HepG2 (cell line): ENCODE data around the gene STPG4. TPM values are rescaled to one million over a fixed set of nuclear protein-coding genes. Genes with fewer than 3 reads are reported as not detected.

Experiments used
- AGO1 ChIP-seq: fragments of 200-400 bp; formaldehyde crosslinking; IDR thresholded peaks from 2 replicates; pipeline ENCODE4 v1.6.1; 2017; ENCODE audit warnings: mild to moderate bottlenecking, low read depth, low read length, moderate library complexity; ENCODE audit not compliant: poor library complexity, severe bottlenecking
- E2F2 ChIP-seq: sonication (generic); formaldehyde crosslinking; IDR thresholded peaks from 2 replicates; pipeline ENCODE4 v1.4.0; 2020; ENCODE audit warnings: missing genetic modification reagents, borderline replicate concordance
- EP300 ChIP-seq, 3 experiments: sonication (generic) in 1 of 3; formaldehyde crosslinking in 1 of 3; IDR thresholded peaks; 2 replicates each; pipeline versions ENCODE4 v1.5.1 to v1.6.1; 2011 to 2020; ENCODE audit warnings: low read depth in 2 of 3, low read length in 2 of 3, borderline replicate concordance in 1 of 3, improper control_type of control experiment in 1 of 3, mild to moderate bottlenecking in 1 of 3, missing genetic modification reagents in 1 of 3, moderate library complexity in 1 of 3
- FOXJ3 ChIP-seq: sonication (generic); formaldehyde crosslinking; IDR thresholded peaks from 2 replicates; pipeline ENCODE4 v1.4.0; 2020; ENCODE audit warnings: missing genetic modification reagents, mild to moderate bottlenecking, borderline replicate concordance
- HDAC2 ChIP-seq: sonication (generic); formaldehyde crosslinking; IDR thresholded peaks from 2 replicates; pipeline ENCODE4 v1.4.0; 2020; ENCODE audit warnings: missing genetic modification reagents
- HDAC6 ChIP-seq: fragments of 200-600 bp; sonication (generic); IDR thresholded peaks from 2 replicates; pipeline ENCODE4 v1.7.0; 2017; ENCODE audit warnings: mild to moderate bottlenecking, antibody characterized with exemption, low read length, low read depth
- KLF16 ChIP-seq, 2 experiments: sonication (generic) in 1 of 2; formaldehyde crosslinking in 1 of 2; IDR thresholded peaks; 2 replicates each; pipeline versions ENCODE4 v1.6.1 to v1.8.0; 2016 to 2023; ENCODE audit warnings: missing genetic modification reagents in 2 of 2, missing compliant biosample characterization in 1 of 2
- MBD4 ChIP-seq: IDR thresholded peaks from 2 replicates; pipeline ENCODE4 v1.6.1; 2012; ENCODE audit warnings: low read length, inconsistent platforms, borderline replicate concordance
- MEIS2 ChIP-seq: sonication (generic); formaldehyde crosslinking; IDR thresholded peaks from 2 replicates; pipeline ENCODE4 v1.9.0; 2021; ENCODE audit warnings: mild to moderate bottlenecking, missing genetic modification reagents
- NFE2L1 ChIP-seq: sonication (generic); formaldehyde crosslinking; IDR thresholded peaks from 2 replicates; pipeline ENCODE4 v1.4.0; 2020; ENCODE audit warnings: missing genetic modification reagents, mild to moderate bottlenecking, borderline replicate concordance
- NONO ChIP-seq, 2 experiments: fragments of 450-650 bp in 1 of 2; sonication (generic) in 1 of 2; formaldehyde crosslinking in 1 of 2; IDR thresholded peaks in 1 of 2; conservative IDR thresholded peaks in 1 of 2; 2 replicates each; pipeline versions ENCODE4 v1.6.1 to v1.8.0; 2017 to 2022; ENCODE audit warnings: mild to moderate bottlenecking in 1 of 2, missing genetic modification reagents in 1 of 2, moderate library complexity in 1 of 2
- SP5 ChIP-seq: IDR thresholded peaks from 2 replicates; pipeline ENCODE4 v1.6.1; 2016; ENCODE audit warnings: low read depth, borderline replicate concordance
- ZFYVE20 ChIP-seq: sonication (generic); formaldehyde crosslinking; IDR thresholded peaks from 2 replicates; pipeline ENCODE4 v1.8.0; 2023; ENCODE audit warnings: low read depth, mild to moderate bottlenecking, moderate library complexity, missing genetic modification reagents, borderline replicate concordance
- ZMYM3 ChIP-seq: sonication (generic); formaldehyde crosslinking; IDR thresholded peaks from 2 replicates; pipeline ENCODE4 v1.5.1; 2020; ENCODE audit warnings: mild to moderate bottlenecking, missing genetic modification reagents
- ZNF143 ChIP-seq: sonication (generic); formaldehyde crosslinking; IDR thresholded peaks from 2 replicates; pipeline ENCODE4 v1.4.0; 2020; ENCODE audit warnings: missing genetic modification reagents
- ZNF512B ChIP-seq: sonication (generic); formaldehyde crosslinking; IDR thresholded peaks from 2 replicates; pipeline ENCODE4 v1.5.1; 2020; ENCODE audit warnings: missing genetic modification reagents, mild to moderate bottlenecking, borderline replicate concordance
- ZNF543 ChIP-seq: sonication (generic); formaldehyde crosslinking; IDR thresholded peaks from 2 replicates; pipeline ENCODE4 v1.4.0; 2020; ENCODE audit warnings: mild to moderate bottlenecking, missing genetic modification reagents
- ZNF788 ChIP-seq: sonication (generic); formaldehyde crosslinking; IDR thresholded peaks from 2 replicates; pipeline ENCODE4 v1.5.0; 2020; ENCODE audit warnings: mild to moderate bottlenecking, missing genetic modification reagents, borderline replicate concordance
- ZNF878 ChIP-seq: sonication (generic); formaldehyde crosslinking; IDR thresholded peaks from 2 replicates; pipeline ENCODE4 v1.8.1; 2023; ENCODE audit warnings: mild to moderate bottlenecking, missing genetic modification reagents, moderate library complexity
- ZNF883 ChIP-seq: sonication (generic); formaldehyde crosslinking; IDR thresholded peaks from 2 replicates; pipeline ENCODE4 v1.5.1; 2020; ENCODE audit warnings: mild to moderate bottlenecking, missing genetic modification reagents; ENCODE audit errors: not compliant biosample characterization
- polyA plus RNA-seq, 8 experiments: library from polyadenylated mRNA; depleted of rRNA in 3 of 8; stranded (reverse) in 7 of 8; unstranded in 1 of 8; fragments of >200 nt; fragmentation: Illumina TruSeq in 4 of 8; extraction: Trizol in 4 of 8; gene quantifications; 2 replicates each; pipeline versions ENCODE4 v1.2.1 to v1.2.3, GENCODE V29; 2011 to 2016; ENCODE audit warnings: low read depth in 4 of 8, missing spikeins in 1 of 8, mixed read lengths in 1 of 8; ENCODE audit not compliant: insufficient read depth in 1 of 8
- total RNA-seq, 5 experiments: library from RNA; depleted of rRNA; stranded (reverse); fragments of >200 nt; fragmentation: Illumina TruSeq; extraction: Trizol; gene quantifications; 2 replicates each; pipeline ENCODE4 v1.2.3, GENCODE V29; 2016; ENCODE audit warnings: low read depth in 1 of 5
- TF ChIP-seq, protein P1 (sequence below): sonication (generic); formaldehyde crosslinking; IDR thresholded peaks from 2 replicates; pipeline ENCODE4 v1.5.0; 2020; ENCODE audit warnings: mild to moderate bottlenecking, missing genetic modification reagents
- TF ChIP-seq, protein P2 (sequence below): sonication (generic); formaldehyde crosslinking; IDR thresholded peaks from 2 replicates; pipeline ENCODE4 v1.5.0; 2020; ENCODE audit warnings: mild to moderate bottlenecking, missing genetic modification reagents

The STPG4 gene
- total and polyA plus RNA-seq, 2 of the 13 experiments (the other 11 are each of a cell fraction or from before 2014, with no cell fraction given), result 0.11 to 0.15 TPM

DNA sequence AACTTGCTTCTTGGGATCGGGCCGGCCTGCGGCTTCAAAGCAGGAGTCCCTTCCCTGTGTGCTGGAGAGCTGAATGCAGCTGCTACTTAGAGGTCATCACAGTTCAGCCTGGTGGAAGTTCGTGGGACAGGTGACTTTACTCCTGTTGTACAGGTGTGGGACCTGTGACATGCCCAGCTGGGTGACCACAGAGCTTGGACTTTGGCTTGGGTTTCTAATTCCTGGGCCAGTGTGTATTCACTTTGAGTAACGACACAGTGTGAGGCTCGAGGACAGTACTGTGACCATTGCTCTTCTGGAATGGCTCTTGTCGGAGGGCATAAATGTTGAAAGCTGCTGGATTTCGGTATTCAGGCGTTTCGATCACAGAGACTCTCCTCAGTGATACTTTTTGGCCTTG is 114.5 kb downstream of the STPG4 start (continued):
- TF ChIP-seq E2F2 (no peak), HDAC2 (peak; percentile 11; the same call in 1 of the 2 replicates), NFE2L1 (CRISPR knock-in tag) (no peak), ZFYVE20 (CRISPR knock-in tag) (no peak), ZNF512B (CRISPR knock-in tag) (peak; percentile 69; the same call in 1 of the 2 replicates), ZNF883 (CRISPR knock-in tag) (no peak), MBD4 (no peak), KLF16 (CRISPR knock-in tag; IDR thresholded peaks at IDR 0.05) (no peak), NONO (IDR thresholded peaks at IDR 0.05) (no peak), NONO (CRISPR knock-in tag; conservative IDR thresholded peaks at IDR 0.05) (no peak), HDAC6 (no peak), SP5 (CRISPR knock-in tag) (no peak), FOXJ3 (CRISPR knock-in tag) (no peak), AGO1 (no peak), ZMYM3 (CRISPR knock-in tag) (0 out of 2 replicates have a peak, but pooled peaks have one; percentile 46), ZNF878 (CRISPR knock-in tag) (no peak), ZNF543 (CRISPR knock-in tag) (no peak), EP300 (IDR thresholded peaks at IDR 0.05; ENCODE audit: low read depth in 2 of 2, low read length in 2 of 2) (peak in 1 of 2 experiments; percentile 30; a peak in 1 of 4 replicates), EP300 (CRISPR knock-in tag; IDR thresholded peaks at IDR 0.05; ENCODE audit: borderline replicate concordance) (0 out of 2 replicates have a peak, but pooled peaks have one; percentile 21), MEIS2 (CRISPR knock-in tag) (0 out of 2 replicates have a peak, but pooled peaks have one; percentile 59), ZNF788 (0 out of 2 replicates have a peak, but pooled peaks have one; percentile 25), ZNF143 (CRISPR knock-in tag) (no peak)
- TF ChIP-seq, protein P1, sequence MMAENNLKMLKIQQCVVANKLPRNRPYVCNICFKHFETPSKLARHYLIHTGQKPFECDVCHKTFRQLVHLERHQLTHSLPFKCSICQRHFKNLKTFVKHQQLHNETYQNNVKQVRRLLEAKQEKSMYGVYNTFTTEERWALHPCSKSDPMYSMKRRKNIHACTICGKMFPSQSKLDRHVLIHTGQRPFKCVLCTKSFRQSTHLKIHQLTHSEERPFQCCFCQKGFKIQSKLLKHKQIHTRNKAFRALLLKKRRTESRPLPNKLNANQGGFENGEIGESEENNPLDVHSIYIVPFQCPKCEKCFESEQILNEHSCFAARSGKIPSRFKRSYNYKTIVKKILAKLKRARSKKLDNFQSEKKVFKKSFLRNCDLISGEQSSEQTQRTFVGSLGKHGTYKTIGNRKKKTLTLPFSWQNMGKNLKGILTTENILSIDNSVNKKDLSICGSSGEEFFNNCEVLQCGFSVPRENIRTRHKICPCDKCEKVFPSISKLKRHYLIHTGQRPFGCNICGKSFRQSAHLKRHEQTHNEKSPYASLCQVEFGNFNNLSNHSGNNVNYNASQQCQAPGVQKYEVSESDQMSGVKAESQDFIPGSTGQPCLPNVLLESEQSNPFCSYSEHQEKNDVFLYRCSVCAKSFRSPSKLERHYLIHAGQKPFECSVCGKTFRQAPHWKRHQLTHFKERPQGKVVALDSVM (CRISPR knock-in tag), result no peak
- TF ChIP-seq, protein P2, sequence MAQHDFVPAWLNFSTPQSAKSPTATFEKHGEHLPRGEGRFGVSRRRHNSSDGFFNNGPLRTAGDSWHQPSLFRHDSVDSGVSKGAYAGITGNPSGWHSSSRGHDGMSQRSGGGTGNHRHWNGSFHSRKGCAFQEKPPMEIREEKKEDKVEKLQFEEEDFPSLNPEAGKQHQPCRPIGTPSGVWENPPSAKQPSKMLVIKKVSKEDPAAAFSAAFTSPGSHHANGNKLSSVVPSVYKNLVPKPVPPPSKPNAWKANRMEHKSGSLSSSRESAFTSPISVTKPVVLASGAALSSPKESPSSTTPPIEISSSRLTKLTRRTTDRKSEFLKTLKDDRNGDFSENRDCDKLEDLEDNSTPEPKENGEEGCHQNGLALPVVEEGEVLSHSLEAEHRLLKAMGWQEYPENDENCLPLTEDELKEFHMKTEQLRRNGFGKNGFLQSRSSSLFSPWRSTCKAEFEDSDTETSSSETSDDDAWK (CRISPR knock-in tag), result no peak
